GM18858 (cell line): ENCODE data around the gene LMAN1L.
"Not testable (repeated sequence)": the region's sequence is repeated elsewhere in the genome, so short reads cannot be mapped to it uniquely, and the experiment has no call there.

Source experiments
- ATAC-seq: cut with Tn5 transposase; IDR thresholded peaks from one replicate; pipeline ENCODE4 v1.9.1; 2021; ENCODE audit not compliant: unreplicated experiment

The LMAN1L gene

GRCh38 chr15:74782259-74783071 is 30.2 kb upstream of the LMAN1L start:
- no peak for ATAC-seq

DNA sequence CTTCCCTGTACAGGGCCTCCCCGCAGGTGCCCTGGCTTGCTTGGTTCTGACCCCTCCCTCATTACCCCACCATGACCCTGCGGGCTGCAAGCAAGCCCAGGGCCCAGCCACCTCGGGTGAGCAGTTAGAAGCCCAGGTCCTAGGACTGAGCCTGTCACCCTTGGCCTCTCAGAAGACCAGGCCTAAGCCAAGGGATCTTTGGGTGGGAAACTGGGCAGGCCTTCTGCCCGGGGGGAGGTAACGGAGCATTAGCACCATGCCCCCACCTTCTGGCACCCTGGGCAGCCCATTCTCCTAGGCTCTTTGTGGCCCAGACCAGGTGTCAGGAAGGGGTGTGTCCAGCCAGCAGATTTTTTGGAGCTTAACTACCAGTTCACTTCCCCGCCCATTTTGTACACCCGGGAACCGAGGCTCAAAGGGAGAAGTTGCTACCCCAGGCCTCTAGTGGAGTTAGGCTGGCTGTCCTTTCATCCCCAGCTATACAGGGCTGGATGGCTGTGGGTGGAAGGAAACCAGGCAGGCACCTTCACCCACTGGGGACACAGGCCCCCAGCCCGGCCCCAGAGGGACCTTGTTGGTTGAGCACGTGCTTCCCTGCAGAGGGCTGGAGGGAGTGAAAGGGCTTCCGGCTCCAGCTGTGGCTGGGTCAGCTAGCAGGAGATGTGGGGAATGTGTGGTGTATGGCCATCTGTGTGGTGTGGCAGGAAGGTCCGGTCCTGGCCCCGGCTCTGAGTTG is 29.4 kb upstream of the LMAN1L start:
- ATAC-seq: no peak

DNA sequence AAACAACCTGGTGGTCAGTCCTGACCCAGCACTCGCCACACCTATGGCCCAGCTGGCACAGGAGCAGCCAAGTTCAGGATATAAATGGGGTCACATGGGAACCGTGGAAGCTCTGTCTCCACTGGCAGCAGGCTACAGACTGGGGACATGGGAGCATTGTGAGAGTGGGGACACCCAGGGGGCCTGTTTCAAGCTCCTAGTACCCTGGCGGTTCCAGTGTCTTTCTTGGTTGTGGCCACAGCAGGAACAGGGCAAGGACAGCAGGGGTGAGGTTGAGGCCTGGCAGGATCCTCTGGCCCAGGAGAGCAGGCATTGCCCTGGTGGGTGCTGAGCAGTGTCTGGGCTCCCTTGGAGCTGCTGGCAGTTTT is 28.8 kb upstream of the LMAN1L start:
- ATAC-seq: no peak

DNA sequence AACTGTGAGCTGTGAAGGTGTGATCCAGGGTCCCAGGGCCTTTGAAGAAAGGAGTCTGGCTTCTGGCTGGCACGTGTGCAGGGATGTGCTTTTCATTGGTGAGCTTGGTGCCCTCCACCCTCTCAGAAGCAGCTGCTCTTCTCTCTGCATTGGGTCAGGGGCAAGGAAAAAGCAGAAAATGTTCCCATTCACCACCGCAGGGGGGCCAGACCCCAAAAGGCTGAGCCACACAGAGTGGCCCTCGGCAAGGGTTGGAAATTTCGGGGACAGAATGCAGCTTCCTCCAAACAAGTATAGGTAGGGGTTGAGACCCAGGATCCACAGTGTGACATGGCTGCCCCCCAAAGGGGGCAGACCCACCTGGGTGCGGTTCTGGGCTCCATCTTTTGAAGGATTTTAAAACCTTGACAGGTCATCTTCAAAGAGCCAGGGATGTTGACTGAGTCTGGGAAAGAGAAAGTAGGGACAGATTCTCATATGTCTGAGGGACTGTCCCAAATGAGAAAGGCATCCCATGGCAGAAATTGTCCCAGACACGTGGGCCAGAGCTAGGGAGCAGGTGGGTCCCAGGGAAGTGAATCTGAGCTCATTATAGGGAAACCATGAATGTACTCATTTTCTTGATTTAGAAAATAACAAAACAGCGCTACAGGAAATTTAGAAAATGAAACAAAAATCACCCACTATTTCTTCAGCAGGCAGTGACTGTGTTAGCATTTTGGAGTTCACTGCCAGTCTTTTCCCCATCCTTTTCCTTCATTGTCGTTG is 28.0 kb upstream of the LMAN1L start:
- no peak for ATAC-seq

DNA sequence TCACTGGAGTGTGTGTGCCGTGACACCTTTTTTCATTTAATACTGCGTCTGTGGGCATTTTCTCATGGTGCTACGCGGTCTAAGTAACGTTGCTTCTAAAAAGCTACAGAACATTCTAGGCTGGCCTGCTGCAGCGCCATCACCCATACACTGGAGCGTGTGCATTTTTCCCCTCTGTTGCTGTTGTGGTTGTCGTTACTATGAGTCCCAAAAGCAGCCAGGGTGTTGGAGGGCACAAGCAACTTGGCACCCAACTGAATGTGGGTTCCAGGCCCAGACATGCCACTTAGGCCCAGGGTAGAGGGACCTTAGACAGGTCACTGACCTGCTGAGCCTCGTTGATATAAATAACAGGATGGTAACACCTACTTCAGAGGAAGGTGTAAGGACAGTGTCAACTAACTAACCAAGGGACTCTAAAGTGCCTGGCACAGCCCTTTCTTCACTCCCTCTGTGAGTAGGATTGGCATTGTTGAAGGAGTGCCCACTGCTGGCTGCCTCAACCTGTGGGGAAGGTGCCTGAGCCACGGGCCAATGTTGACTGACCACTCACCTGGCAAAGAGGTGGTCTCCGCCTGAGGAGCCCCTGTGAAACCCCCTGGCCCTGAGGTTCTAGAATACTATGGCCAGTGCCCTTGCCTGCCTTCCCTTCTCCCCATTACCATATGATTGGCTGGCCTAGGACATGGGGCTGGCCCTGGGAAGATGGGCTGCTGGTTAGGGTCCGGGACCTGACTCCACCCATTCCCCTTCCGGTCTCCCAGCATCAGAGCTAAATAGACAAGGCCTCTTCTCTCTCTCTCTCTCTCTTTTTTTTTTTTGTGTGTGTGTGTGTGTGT is 27.2 kb upstream of the LMAN1L start:
- no peak for ATAC-seq

- ATAC-seq: not testable (repeated sequence)
These were observed 26.6 kb upstream of the LMAN1L start for GRCh38 chr15:74786081-74786480.

GRCh38 chr15:74786551-74787165 is 26.0 kb upstream of the LMAN1L start:
- no peak for ATAC-seq

- peak; percentile 27 for ATAC-seq
These were observed 25.2 kb upstream of the LMAN1L start for GRCh38 chr15:74787251-74788041.

DNA sequence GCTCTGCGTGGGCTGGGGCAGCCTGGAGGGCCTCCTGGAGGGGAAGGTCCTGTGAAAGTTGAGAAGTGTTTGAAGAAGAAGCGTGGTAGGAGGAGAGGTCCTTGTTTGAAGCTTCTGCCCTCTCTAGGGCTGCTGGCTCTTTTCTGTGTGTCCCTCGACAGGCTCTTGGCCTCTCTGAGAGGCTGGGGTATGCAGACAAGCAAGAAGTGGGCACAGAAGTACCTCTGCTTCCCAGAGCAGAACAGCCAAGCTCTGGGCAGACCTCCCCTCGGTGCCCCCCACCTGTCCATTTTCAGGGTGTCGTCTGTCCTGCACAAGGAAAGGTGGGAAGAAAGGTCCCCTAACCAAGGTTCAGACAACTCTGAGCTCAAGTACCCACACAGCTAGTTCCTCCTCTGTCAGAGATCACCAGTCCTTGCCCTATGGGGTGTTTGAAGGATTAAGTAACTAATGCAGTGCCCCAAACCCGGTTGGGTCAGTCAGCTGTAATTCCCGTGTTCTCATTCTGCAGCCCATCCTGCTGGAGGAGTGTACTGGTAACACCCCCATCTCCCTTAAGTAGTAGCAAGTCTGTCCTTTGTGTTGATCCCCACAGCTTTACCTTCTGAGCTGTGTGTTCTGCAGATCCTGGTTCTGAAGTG is 24.5 kb upstream of the LMAN1L start:
- ATAC-seq: no peak

DNA sequence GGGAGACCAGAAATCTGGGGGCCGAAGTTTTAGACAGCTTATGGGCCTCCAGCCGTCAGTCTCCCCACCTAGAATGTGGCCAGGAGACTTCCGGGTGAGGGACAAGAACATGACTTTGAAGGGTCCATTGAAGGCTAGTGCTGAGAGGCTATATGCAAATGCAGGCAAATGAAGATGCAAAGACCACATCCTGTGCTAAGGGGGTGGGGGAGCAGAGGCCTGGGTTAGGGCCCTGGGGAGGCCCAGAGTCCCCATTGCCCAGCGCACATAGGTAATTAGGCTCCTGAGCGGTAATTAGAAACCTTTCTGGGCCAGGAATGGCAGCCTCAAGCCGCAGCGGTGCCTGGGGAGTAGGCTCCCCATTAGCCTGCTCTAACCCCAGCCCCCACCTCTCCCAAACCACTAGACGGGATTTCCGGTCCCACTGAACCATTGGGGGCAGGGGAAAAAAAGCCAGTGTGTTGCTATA is 23.9 kb upstream of the LMAN1L start:
- no peak for ATAC-seq

DNA sequence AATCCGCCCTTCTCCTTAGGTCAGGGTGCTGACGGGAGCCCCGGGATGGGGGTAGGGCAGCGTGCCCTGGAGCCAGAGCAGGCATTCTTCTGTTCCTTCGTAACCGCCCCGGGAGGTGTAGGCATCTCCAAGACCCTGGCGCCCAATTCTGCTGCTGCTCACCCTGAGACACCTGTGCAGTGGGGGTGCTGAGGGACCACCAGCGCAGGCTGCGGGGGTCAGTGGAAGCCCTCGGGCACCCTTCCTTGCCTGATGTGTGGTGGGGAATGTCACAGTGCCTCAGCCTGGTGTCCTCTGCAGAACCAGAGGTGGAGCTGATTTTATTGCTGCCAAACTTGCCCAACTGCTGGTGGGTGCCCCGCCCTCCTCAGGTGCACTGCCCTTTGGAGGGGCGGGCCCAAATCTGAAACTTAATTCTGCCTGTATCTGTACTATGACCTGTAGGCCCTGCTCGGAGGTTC is 23.4 kb upstream of the LMAN1L start:
- no peak for ATAC-seq

DNA sequence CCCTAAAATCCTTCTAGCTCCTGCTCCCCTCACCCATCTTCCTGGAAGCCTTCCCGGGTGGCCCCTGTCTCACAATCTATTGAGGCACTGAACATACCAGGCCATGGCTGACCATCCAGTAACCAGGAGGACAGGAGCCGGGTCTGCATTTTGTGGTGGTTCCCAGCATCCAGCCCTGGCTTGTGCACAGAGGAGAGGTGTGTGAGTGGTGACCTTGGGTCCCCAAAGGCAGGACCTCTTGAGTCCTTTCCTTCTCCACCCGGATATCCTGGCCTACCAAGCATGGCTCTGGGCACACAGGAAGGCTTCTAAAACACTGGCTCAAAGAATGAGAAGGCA is 22.9 kb upstream of the LMAN1L start:
- ATAC-seq: no peak

DNA sequence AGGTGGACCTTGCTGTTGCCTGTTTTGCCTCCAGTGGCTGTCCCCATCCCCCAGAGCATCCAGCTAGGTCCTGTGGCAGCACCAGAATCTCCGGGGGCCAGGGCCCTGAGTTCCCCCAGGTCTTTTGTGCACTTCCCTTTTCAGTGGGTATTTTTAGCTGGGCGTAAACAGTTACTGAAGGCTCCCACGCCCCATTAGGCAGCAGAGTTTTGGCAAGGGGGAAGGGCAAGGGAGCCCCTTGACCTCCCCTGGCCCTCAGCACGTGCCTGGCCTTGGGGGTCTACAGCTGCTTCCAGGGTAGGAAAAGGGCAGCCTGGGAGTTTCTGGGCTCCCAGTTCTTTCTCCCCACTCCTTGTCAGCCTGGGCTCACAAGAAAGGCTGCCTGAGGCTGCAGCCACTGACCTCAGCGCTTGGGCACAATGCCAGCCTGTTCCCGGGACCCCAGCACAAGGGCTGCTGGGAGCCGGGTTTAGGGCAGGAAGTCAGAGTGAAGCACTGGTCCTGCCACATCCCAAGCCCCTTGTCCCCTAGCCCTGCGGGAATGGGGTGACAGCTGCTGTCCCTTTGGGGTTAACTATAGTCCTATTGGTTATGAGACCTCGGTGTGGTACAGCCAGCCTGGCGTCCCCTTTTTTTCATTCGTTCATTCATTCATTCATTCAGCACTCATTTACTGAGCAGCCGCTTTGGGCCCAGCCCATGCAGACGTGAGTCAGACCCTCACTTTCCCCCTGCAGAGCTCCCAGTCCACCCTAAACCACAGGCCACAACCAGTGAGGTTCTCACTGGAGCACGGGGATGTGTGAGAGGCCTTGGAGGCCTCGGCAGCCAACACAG is 22.3 kb upstream of the LMAN1L start:
- ATAC-seq: no peak

DNA sequence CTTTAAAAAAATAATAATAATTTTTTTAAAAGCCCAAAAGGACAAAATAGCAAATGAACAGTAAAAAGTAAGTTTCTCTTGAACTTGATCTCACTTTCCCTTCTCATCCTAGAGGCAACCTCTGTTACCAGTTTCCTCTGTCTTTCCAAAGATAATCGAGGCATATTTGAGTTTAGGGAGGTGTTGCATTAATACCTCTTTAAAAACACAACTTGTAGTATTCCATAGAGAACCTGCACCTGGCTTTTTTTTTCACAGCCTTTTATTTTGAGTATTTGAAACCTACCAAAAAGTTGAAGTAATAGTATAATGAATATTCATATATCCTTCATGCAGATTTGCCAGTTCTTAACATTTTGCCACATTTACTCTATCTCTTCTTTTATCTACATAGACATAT is 21.6 kb upstream of the LMAN1L start:
- no peak for ATAC-seq

DNA sequence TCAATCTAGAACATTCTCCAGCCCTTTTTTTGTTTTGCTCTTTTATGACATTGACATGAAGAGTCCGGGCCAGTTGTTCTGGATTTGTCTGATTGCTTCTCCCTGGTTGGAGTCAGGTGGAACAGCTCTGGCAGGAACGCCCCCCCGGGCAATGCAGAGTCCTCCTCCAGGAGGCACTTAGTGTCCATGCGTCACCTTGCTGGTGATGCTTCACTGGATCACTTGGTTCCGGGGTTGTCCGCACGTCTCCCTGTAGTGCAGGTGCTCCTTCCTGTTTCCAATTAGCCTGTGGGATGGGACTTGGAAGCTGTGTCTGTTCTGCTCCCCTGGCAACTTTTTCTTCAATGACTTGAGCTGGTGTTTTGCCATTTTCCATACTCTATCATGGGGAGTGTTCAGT is 21.0 kb upstream of the LMAN1L start:
- ATAC-seq: no peak

- no peak for ATAC-seq
These were observed 20.2 kb upstream of the LMAN1L start for GRCh38 chr15:74792227-74793016.
